GM19238 (cell line): ENCODE measurements around the gene IL17RE.
"Not testable (repeated sequence)": the region's sequence is repeated elsewhere in the genome, so short reads cannot be mapped to it uniquely, and the experiment has no call there.

Experiments
- DNase-seq: peaks from one replicate; pipeline ENCODE4 v3.0.0; 2011; ENCODE audit warnings: low spot score; ENCODE audit not compliant: insufficient read length

Gene IL17RE

DNA sequence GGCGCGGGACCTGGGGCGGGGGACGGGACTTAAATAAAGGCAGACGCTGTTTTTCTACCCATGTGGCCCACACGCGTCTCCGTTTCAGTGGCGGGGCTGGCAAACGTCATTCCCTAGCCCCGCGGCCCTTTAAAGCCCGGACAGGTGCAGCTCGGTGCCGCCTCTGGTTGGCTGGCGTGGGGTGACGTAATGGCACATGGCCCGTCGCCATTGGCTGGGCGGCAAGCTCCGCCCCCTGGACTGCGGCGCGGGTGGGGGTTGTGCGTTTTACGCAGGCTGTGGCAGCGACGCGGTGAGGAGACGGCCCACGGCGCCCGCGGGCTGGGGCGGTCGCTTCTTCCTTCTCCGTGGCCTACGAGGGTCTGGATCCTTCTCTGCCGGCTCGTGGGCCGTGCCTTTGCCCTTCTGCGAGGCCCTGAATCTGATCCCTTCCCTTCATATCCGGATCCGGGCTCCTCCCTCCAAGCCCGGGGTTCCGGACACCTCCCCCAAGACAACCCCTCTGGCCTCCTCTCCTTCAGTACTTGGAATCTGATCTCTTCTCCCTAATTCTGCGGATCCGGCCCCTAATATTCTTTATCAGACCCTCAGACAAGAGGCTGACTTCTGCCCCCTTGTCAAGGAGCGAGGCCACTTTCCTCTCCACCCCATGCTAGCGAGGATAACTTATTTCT is 31.1 kb downstream of the IL17RE start, which contains the start of gene CRELD1:
TSS of gene CRELD1 (plus strand) at position 274 of the 674 bp plus-strand sequence. CDS start 605 bp downstream, outside the sequence.
- DNase-seq: peak; percentile 90

DNA sequence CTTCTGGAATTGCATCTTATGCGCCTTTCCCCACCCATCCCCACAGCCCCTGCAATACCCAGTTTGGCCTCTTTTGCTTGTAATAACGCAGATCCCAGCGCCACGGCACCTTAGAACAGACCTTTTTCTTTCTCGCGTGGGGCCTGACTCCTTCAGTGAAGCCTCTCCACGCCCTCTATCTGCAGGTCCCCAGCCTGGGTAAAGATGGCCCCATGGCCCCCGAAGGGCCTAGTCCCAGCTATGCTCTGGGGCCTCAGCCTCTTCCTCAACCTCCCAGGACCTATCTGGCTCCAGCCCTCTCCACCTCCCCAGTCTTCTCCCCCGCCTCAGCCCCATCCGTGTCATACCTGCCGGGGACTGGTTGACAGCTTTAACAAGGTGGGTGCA is 31.6 kb downstream of the IL17RE start:
- DNase-seq: no peak

GRCh38 chr3:9934993-9935392 is 32.3 kb downstream of the IL17RE start:
- no peak for DNase-seq

GRCh38 chr3:9935966-9936510 is 33.4 kb downstream of the IL17RE start:
- DNase-seq: no peak

GRCh38 chr3:9937486-9938238 is 35.0 kb downstream of the IL17RE start:
- no peak for DNase-seq

GRCh38 chr3:9938966-9939365 is 36.3 kb downstream of the IL17RE start:
- no peak for DNase-seq

DNA sequence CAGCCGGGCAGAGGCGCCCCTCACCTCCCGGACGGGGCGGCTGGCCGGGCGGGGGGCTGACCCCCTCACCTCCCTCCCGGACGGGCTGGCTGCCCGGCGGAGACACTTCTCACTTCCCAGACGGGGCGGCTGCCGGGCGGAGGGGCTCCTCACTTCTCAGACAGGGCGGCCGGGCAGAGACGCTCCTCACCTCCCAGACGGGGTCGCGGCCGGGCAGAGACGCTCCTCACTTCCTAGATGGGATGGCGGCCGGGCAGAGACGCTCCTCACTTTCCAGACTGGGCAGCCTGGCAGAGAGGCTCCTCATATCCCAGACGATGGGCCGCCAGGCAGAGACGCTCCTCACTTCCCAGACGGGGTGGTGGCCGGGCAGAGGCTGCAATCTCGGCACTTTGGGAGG is 37.3 kb downstream of the IL17RE start:
- DNase-seq: not testable (repeated sequence)

GRCh38 chr3:9940746-9941145 is 38.1 kb downstream of the IL17RE start:
- no peak for DNase-seq

- no peak for DNase-seq
Measured at GRCh38 chr3:9942164-9942563, 39.5 kb downstream of the IL17RE start.

GRCh38 chr3:9942934-9943690 is 40.5 kb downstream of the IL17RE start:
- no peak for DNase-seq

DNA sequence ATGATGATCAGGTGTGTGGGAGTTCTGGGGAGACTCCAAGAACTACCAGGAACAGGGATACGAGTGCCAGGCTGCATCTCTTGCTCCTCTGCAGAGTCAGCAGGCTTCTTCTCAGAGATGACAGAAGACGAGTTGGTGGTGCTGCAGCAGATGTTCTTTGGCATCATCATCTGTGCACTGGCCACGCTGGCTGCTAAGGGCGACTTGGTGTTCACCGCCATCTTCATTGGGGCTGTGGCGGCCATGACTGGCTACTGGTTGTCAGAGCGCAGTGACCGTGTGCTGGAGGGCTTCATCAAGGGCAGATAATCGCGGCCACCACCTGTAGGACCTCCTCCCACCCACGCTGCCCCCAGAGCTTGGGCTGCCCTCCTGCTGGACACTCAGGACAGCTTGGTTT is 41.6 kb downstream of the IL17RE start:
- no peak for DNase-seq

- DNase-seq: no peak
Measured at GRCh38 chr3:9945358-9945757, 42.7 kb downstream of the IL17RE start.

GRCh38 chr3:9946112-9947024 is 43.7 kb downstream of the IL17RE start:
- DNase-seq: peak; percentile 44

DNA sequence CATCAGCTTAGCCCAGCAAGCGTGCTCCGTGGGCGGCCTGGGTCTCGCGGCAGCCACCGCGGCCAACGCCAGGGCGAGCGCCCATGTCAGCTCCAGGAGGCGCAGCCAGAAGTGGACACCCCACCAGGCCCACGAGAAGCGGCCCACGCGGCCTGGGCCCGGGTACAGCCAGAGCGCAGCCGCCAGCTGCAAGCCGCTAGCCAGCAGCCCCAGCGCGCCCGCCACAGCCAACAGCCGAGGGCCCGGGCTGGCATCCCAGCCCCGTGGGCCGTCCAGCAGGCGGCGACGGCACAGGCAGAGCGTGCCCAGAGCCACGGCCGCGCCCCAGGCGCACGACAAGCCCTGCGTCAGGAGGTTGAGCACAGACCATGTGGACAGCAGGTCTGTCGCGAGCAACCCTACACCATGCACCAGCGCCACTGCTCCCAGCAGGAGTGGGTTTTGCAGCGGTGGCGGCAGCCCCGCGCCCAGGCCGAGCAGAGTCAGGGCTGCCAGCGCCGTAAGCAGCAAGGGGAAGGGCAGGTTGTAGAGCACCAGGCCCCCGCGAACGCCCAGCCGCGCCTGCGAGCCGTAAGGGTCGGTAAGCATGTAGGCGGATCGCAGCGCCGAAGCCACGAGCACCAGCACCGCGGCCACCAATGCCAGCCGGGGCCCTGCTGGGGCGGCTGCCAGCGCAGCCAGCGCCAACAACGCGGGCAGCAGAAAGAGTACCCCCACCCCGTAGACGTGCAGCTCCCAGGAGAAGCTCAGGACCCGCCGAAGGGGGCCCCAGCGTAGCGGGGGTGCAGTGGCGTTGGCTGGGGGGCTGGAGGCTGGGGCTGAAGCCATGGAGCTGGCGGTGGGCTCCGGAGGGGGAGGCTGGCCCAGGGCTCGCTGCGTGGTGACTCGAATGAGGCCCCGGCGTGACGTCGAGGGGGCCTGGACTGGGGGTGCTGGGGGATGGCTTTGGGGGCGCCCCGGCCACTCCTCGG is 44.7 kb downstream of the IL17RE start:
- no peak for DNase-seq

GRCh38 chr3:9948586-9948985 is 45.9 kb downstream of the IL17RE start:
- DNase-seq: no peak

GRCh38 chr3:9949115-9949514 is 46.5 kb downstream of the IL17RE start:
- no peak for DNase-seq

GRCh38 chr3:9949626-9950025 is 47.0 kb downstream of the IL17RE start:
- no peak for DNase-seq

- DNase-seq: peak; percentile 51
Measured at GRCh38 chr3:9951126-9951525, 48.5 kb downstream of the IL17RE start.

GRCh38 chr3:9951598-9951961 is 48.9 kb downstream of the IL17RE start:
- no peak for DNase-seq
